Mucosa of rectum (tissue), 2 donors: ENCODE data around the gene IRGM.
A peak's percentile ranks its signal among the peaks of the same experiment; 100 is the strongest.
"Not testable (repeated sequence)": the region's sequence is repeated elsewhere in the genome, so short reads cannot be mapped to it uniquely, and the experiment has no call there.

Experiments used
- H3K27ac ChIP-seq, 2 donors: one replicate each; pipeline ENCODE4 v1.7.0; 2013; ENCODE audit warnings: inconsistent platforms in 2 of 2, low read depth in 2 of 2, low read length in 2 of 2
- H3K27me3 ChIP-seq, 2 donors: one replicate each; pipeline ENCODE4 v1.7.0; 2013; ENCODE audit warnings: low read length in 2 of 2; ENCODE audit not compliant: control insufficient read depth in 2 of 2, insufficient read depth in 2 of 2
- H3K36me3 ChIP-seq, 2 donors: one replicate each; pipeline ENCODE4 v1.7.0; 2013; ENCODE audit warnings: low read length in 2 of 2; ENCODE audit not compliant: control insufficient read depth in 2 of 2, insufficient read depth in 2 of 2
- H3K4me1 ChIP-seq, 2 donors: one replicate each; pipeline ENCODE4 v1.7.0; 2013; ENCODE audit warnings: low read length in 2 of 2, mild to moderate bottlenecking in 1 of 2; ENCODE audit not compliant: control insufficient read depth in 2 of 2, insufficient read depth in 2 of 2
- H3K4me3 ChIP-seq, 2 donors: one replicate each; pipeline ENCODE4 v1.7.0; 2013; ENCODE audit warnings: low read length in 2 of 2
- H3K9ac ChIP-seq, 2 donors: one replicate each; pipeline ENCODE4 v1.7.0; 2013; ENCODE audit warnings: low read length in 2 of 2, low read depth in 1 of 2, mild to moderate bottlenecking in 1 of 2
- H3K9me3 ChIP-seq, 2 donors: one replicate each; pipeline ENCODE4 v1.7.0; 2013; ENCODE audit warnings: low read length in 2 of 2; ENCODE audit not compliant: control insufficient read depth in 2 of 2
- donor health status: healthy.
- donor health status: Normal muscosa, but diverticular disease.

The IRGM gene

DNA sequence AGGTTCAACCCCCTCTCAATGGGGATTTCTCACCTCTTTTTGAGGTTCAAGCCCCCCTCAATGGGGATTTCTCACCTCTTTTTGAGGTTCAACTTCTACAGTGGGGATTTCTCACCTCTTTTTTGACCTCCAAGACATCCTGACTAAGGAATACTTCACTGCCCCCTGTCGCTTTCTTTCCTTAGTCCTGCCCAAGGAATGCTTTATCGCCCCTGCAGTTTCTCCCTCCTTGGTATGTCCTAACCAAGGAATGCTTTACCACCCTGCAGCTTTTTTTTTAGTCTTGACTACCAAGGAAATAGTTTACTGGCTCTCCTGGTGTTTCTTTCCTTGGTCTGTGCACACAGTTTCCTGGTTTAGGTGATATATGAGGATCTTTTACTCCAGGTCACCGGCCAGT lies 9.6 kb upstream of the IRGM start:
- no peaks in the 10 kb centered on the region for H3K4me1 ChIP-seq
- no peak overlapping the region for H3K4me3 ChIP-seq
- H3K27me3 ChIP-seq = peaks cover 0 to 6% of the 10 kb centered on the region in 2 donors
- no peaks in the 10 kb centered on the region for H3K36me3 ChIP-seq
- no peaks in the 10 kb centered on the region for H3K9me3 ChIP-seq
- H3K27ac ChIP-seq = no peak overlapping the region
- H3K9ac ChIP-seq = no peak overlapping the region

DNA sequence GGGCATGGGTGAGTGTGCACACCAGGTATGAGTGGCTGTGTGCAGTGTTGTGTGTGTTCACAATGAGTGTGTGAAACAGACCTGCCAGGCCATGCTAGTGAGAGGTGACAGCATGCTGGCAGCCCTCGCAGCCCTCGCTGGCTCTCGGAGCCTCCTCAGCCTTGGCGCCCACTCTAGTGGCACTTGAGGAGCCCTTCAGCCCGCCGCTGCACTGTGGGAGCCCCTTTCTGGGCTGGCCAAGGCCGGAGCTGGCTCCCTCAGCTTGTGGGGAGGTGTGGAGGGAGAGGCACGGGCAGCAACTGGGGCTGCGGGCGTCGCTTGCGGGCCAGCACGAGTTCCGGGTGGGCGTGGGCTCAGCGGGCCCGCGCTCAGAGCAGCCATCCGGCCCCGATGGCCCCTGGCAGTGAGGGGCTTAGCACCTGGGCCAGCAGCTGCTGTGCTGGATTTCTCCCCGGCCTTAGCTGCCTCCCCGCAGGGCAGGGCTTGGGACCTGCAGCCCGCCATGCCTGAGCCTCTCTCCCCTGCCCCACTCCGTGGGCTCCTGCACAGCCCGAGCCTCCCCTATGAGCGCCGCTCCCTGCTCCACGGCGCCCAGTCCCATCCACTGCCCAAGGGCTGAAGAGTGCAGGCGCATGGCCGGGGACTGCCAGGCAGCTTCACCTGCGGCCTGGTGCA lies 999 bp upstream of the IRGM start:
- H3K27me3 ChIP-seq, H3K4me3 ChIP-seq, H3K9me3 ChIP-seq: not testable (repeated sequence)

GRCh38 chr5:150846654-150847333 lies 473 bp downstream of the IRGM start:
- no peaks in the 10 kb centered on the region for H3K36me3 ChIP-seq
- no peaks in the 10 kb centered on the region for H3K27me3 ChIP-seq
- peaks cover 0 to 3% of the 10 kb centered on the region in 2 donors for H3K4me1 ChIP-seq
- no peak overlapping the region for H3K9ac ChIP-seq
- H3K9me3 ChIP-seq = no peaks in the 10 kb centered on the region
- peak overlapping the region in 1 of 2 donors; percentile 18 for H3K27ac ChIP-seq
- H3K4me3 ChIP-seq = peak overlapping the region in 1 of 2 donors; percentile 35

More for the DNA sequence above, 999 bp upstream of the IRGM start:
- not testable (repeated sequence) for H3K36me3 ChIP-seq, H3K9ac ChIP-seq, H3K27ac ChIP-seq, H3K4me1 ChIP-seq

- Histone ChIP-seq H3K27me3 (no peaks in the 10 kb centered on the region), H3K36me3 (no peaks in the 10 kb centered on the region), H3K9ac (no peak overlapping the region), H3K27ac (no peak overlapping the region), H3K4me3 (no peak overlapping the region), H3K4me1 (peaks cover 0 to 3% of the 10 kb centered on the region in 2 donors), H3K9me3 (no peaks in the 10 kb centered on the region)
Observed at GRCh38 chr5:150847334-150847695, 994 bp downstream of the IRGM start.

DNA sequence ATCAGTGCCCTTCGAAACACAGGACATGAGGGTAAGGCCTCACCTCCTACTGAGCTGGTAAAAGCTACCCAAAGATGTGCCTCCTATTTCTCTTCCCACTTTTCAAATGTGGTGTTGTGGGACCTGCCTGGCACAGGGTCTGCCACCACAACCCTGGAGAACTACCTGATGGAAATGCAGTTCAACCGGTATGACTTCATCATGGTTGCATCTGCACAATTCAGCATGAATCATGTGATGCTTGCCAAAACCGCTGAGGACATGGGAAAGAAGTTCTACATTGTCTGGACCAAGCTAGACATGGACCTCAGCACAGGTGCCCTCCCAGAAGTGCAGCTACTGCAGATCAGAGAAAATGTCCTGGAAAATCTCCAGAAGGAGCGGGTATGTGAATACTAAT lies 1.9 kb downstream of the IRGM start:
- Histone ChIP-seq H3K27ac (no peak overlapping the region), H3K9me3 (no peaks in the 10 kb centered on the region)

DNA sequence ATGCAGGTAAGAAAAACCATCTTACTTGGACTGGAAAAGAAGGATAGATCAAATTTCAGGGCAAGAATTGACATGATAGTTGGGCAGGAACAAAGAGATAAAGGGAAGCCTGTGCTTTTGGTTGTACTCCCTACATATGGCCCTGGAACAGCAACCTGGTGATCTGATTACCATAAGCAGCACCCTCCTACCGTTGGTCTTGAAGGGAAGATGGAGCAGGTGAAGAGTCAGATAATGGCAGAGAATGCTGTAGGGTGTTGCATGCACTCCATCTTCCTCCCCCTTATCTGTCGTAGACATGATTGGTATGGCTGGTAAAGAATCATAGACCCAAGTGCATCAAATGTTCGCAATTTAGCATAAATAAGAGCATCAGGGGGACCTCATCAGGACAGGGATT lies 4.7 kb downstream of the IRGM start:
- Histone ChIP-seq H3K4me3 (no peak overlapping the region), H3K9ac (no peak overlapping the region)

More for the DNA sequence above, 1.9 kb downstream of the IRGM start:
- H3K4me1 ChIP-seq = peaks cover 0 to 3% of the 10 kb centered on the region in 2 donors
- H3K27me3 ChIP-seq = no peaks in the 10 kb centered on the region
- H3K4me3 ChIP-seq = no peak overlapping the region
- no peaks in the 10 kb centered on the region for H3K36me3 ChIP-seq
- no peak overlapping the region for H3K9ac ChIP-seq

GRCh38 chr5:150853561-150853960 lies 7.2 kb downstream of the IRGM start:
- H3K9me3 ChIP-seq = no peaks in the 10 kb centered on the region
- no peak overlapping the region for H3K4me3 ChIP-seq
- H3K27me3 ChIP-seq = no peaks in the 10 kb centered on the region
- H3K36me3 ChIP-seq = no peaks in the 10 kb centered on the region
- H3K27ac ChIP-seq = no peak overlapping the region
- H3K9ac ChIP-seq = no peak overlapping the region
- H3K4me1 ChIP-seq = no peaks in the 10 kb centered on the region

More for the DNA sequence above, 4.7 kb downstream of the IRGM start:
- no peaks in the 10 kb centered on the region for H3K9me3 ChIP-seq
- H3K27ac ChIP-seq = no peak overlapping the region
- H3K27me3 ChIP-seq = no peaks in the 10 kb centered on the region
- no peaks in the 10 kb centered on the region for H3K36me3 ChIP-seq
- peaks cover 0 to 3% of the 10 kb centered on the region in 2 donors for H3K4me1 ChIP-seq

GRCh38 chr5:150856700-150857099 lies 10.4 kb downstream of the IRGM start:
- not testable (repeated sequence) for H3K4me1 ChIP-seq, H3K4me3 ChIP-seq, H3K9ac ChIP-seq, H3K27me3 ChIP-seq, H3K36me3 ChIP-seq, H3K27ac ChIP-seq, H3K9me3 ChIP-seq

- Histone ChIP-seq H3K27ac (no peak overlapping the region), H3K27me3 (no peaks in the 10 kb centered on the region), H3K9ac (no peak overlapping the region), H3K4me1 (no peaks in the 10 kb centered on the region), H3K9me3 (no peaks in the 10 kb centered on the region), H3K36me3 (no peaks in the 10 kb centered on the region), H3K4me3 (no peak overlapping the region)
Observed at GRCh38 chr5:150860246-150860821, 14.0 kb downstream of the IRGM start.

DNA sequence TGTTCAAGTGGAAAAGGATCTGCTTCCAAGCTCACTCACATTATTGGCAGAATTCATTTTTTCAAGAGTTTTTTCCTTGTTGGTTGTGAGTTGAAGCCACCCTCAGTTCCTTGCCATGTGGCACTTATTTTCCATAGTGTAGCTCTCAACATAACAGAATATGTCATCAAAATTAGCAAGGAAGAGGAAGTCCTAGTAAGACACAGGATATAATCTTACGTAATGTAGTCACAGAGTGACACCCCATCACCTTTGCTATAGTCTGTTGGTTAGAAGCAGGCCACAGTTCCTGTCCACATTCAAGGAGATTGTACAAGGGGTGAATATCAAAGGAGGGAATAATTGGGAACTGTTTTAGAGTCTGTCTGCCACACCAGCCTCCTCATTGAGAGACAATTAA lies 15.7 kb downstream of the IRGM start:
- Histone ChIP-seq H3K27me3 (no peaks in the 10 kb centered on the region), H3K9me3 (peaks cover 0 to under 1% of the 10 kb centered on the region in 2 donors), H3K4me1 (no peaks in the 10 kb centered on the region), H3K27ac (no peak overlapping the region), H3K36me3 (no peaks in the 10 kb centered on the region), H3K9ac (no peak overlapping the region), H3K4me3 (no peak overlapping the region)
